ENCODE results near the gene CHPF. TPM values are rescaled to one million over a fixed set of nuclear protein-coding genes. Genes with fewer than 3 reads are reported as not detected.

CHPF gene
- total RNA-seq, 4 donors from 2014 or later: 19.0 to 122 (median 90.5) TPM

- no peak for DNase-seq
- TF ChIP-seq, protein P1, sequence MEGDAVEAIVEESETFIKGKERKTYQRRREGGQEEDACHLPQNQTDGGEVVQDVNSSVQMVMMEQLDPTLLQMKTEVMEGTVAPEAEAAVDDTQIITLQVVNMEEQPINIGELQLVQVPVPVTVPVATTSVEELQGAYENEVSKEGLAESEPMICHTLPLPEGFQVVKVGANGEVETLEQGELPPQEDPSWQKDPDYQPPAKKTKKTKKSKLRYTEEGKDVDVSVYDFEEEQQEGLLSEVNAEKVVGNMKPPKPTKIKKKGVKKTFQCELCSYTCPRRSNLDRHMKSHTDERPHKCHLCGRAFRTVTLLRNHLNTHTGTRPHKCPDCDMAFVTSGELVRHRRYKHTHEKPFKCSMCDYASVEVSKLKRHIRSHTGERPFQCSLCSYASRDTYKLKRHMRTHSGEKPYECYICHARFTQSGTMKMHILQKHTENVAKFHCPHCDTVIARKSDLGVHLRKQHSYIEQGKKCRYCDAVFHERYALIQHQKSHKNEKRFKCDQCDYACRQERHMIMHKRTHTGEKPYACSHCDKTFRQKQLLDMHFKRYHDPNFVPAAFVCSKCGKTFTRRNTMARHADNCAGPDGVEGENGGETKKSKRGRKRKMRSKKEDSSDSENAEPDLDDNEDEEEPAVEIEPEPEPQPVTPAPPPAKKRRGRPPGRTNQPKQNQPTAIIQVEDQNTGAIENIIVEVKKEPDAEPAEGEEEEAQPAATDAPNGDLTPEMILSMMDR (IDR thresholded peaks at IDR 0.05): no peak
- no peak for TF ChIP-seq POLR2A (IDR thresholded peaks at IDR 0.05)
- no peaks in the 10 kb centered on the region for H3K9me3 ChIP-seq
- peaks cover 0 to 17% (median 9%) of the 10 kb centered on the region in 4 donors for H3K4me1 ChIP-seq
- no peak overlapping the region for H3K27ac ChIP-seq
- H3K4me3 ChIP-seq: no peak overlapping the region
- H3K36me3 ChIP-seq: no peaks in the 10 kb centered on the region
- peaks cover 0 to 20% of the 10 kb centered on the region in 2 donors for H3K27me3 ChIP-seq
Measured at GRCh38 chr2:219520079-219520478, 23.5 kb downstream of the CHPF start.

- Histone ChIP-seq H3K4me3 (no peak overlapping the region), H3K9me3 (no peaks in the 10 kb centered on the region), H3K27me3 (peaks cover 0 to 20% of the 10 kb centered on the region in 2 donors), H3K27ac (no peak overlapping the region), H3K4me1 (peaks cover 0 to 17% (median 9%) of the 10 kb centered on the region in 4 donors), H3K36me3 (no peaks in the 10 kb centered on the region)
- no peak for TF ChIP-seq POLR2A (IDR thresholded peaks at IDR 0.05)
- TF ChIP-seq, protein P1 (IDR thresholded peaks at IDR 0.05): no peak
- DNase-seq: no peak
Measured at GRCh38 chr2:219519526-219519916, 24.1 kb downstream of the CHPF start.

GRCh38 chr2:219517954-219518778, 25.4 kb downstream of the CHPF start:
- no peaks in the 10 kb centered on the region for H3K9me3 ChIP-seq
- TF ChIP-seq POLR2A (IDR thresholded peaks at IDR 0.05): no peak
- TF ChIP-seq, protein P1 (IDR thresholded peaks at IDR 0.05): no peak
- peaks cover 0 to 14% (median 8%) of the 10 kb centered on the region in 4 donors for H3K4me1 ChIP-seq
- H3K36me3 ChIP-seq: no peaks in the 10 kb centered on the region
- H3K27me3 ChIP-seq: peaks cover 0 to 12% of the 10 kb centered on the region in 2 donors
- H3K27ac ChIP-seq: no peak overlapping the region
- H3K4me3 ChIP-seq: no peak overlapping the region
- DNase-seq: no peak

- TF ChIP-seq POLR2A (IDR thresholded peaks at IDR 0.05): no peak
- TF ChIP-seq, protein P1 (IDR thresholded peaks at IDR 0.05): no peak
- Histone ChIP-seq H3K9me3 (no peaks in the 10 kb centered on the region), H3K27me3 (peaks cover 0 to 9% of the 10 kb centered on the region in 2 donors), H3K27ac (no peak overlapping the region), H3K4me1 (peaks cover 0 to under 1% (median 0%) of the 10 kb centered on the region in 4 donors), H3K4me3 (no peak overlapping the region), H3K36me3 (no peaks in the 10 kb centered on the region)
- DNase-seq: no peak
Measured at GRCh38 chr2:219516888-219517287, 26.7 kb downstream of the CHPF start.

DNA sequence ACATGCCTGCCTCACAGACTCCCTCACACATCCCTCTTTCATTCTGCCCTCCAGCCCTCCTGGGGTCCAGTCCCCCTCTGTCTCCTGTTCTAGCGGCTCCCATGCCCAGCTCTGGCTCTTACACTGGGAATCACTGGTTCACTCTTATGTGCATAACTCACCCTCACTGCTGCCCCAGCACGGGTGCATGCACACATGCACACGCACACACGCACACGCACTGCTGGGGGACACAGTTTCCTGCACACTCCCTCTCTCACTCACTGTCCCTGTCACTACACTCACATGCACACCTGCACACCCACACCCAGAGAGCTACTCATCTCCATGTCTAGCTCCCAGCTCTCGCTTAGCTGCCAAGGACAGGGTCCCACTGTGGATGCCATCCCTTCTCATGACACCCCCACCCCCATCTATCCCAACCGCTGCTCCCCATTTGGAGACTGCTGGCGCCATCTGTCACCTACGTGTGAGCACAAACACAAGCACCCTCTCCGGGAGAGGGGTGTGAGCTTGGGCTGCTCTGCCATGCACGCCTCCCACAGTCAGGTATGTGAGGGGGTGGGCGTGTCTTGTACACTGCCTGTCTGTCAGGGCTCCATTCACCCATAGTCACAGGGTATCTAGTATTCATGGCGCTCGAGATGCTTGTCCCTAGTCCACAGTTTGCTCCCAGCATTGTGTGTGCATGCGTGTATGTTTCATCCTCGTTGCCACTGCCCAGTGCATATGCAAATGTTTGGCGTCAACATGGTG, 27.6 kb downstream of the CHPF start:
- Histone ChIP-seq H3K4me3 (no peak overlapping the region), H3K9me3 (no peaks in the 10 kb centered on the region), H3K27me3 (peaks cover 0 to 14% of the 10 kb centered on the region in 2 donors), H3K27ac (no peak overlapping the region), H3K4me1 (no peaks in the 10 kb centered on the region), H3K36me3 (no peaks in the 10 kb centered on the region)
- DNase-seq: no peak
- TF ChIP-seq, protein P1 (IDR thresholded peaks at IDR 0.05): no peak
- no peak for TF ChIP-seq POLR2A (IDR thresholded peaks at IDR 0.05)

Measured in Peyer's patch (tissue), 4 donors.